RPMI8226 (cell line): Measurements from ENCODE around the gene PHACTR3.

Experiments used
- DNase-seq: peaks from one replicate; pipeline ENCODE4 v3.0.0-alpha.2; 2015

PHACTR3 gene

GRCh38 chr20:59648466-59649070 lies 44.2 kb downstream of the PHACTR3 start:
- no peak for DNase-seq

GRCh38 chr20:59650418-59650817 lies 46.1 kb downstream of the PHACTR3 start:
- DNase-seq, result no peak

- no peak for DNase-seq
Measured at GRCh38 chr20:59652381-59652780, 48.0 kb downstream of the PHACTR3 start.

- DNase-seq, result no peak
Measured at GRCh38 chr20:59656417-59656816, 52.1 kb downstream of the PHACTR3 start.

GRCh38 chr20:59657459-59658046 lies 53.2 kb downstream of the PHACTR3 start:
- DNase-seq, result no peak

GRCh38 chr20:59660471-59660870 lies 56.1 kb downstream of the PHACTR3 start:
- DNase-seq, result no peak

GRCh38 chr20:59661153-59661552 lies 56.8 kb downstream of the PHACTR3 start:
- DNase-seq, result no peak

GRCh38 chr20:59661621-59662020 lies 57.3 kb downstream of the PHACTR3 start:
- DNase-seq, result no peak

GRCh38 chr20:59662161-59662560 lies 57.8 kb downstream of the PHACTR3 start:
- no peak for DNase-seq

GRCh38 chr20:59662856-59663512 lies 58.6 kb downstream of the PHACTR3 start:
- no peak for DNase-seq

- no peak for DNase-seq
Measured at GRCh38 chr20:59663513-59664060, 59.2 kb downstream of the PHACTR3 start.

- DNase-seq, result no peak
Measured at GRCh38 chr20:59664421-59664941, 60.1 kb downstream of the PHACTR3 start.

- no peak for DNase-seq
Measured at GRCh38 chr20:59665656-59666555, 61.6 kb downstream of the PHACTR3 start.

- DNase-seq, result no peak
Measured at GRCh38 chr20:59666586-59666985, 62.2 kb downstream of the PHACTR3 start.

- DNase-seq, result no peak
Measured at GRCh38 chr20:59667131-59667530, 62.8 kb downstream of the PHACTR3 start.

GRCh38 chr20:59667981-59668515 lies 63.7 kb downstream of the PHACTR3 start:
- DNase-seq, result no peak

- no peak for DNase-seq
Measured at GRCh38 chr20:59668926-59669850, 64.8 kb downstream of the PHACTR3 start.

GRCh38 chr20:59670786-59671492 lies 66.6 kb downstream of the PHACTR3 start:
- DNase-seq, result no peak

- no peak for DNase-seq
Measured at GRCh38 chr20:59671661-59672471, 67.5 kb downstream of the PHACTR3 start.

GRCh38 chr20:59672576-59672975 lies 68.2 kb downstream of the PHACTR3 start:
- no peak for DNase-seq
